HG02885 (cell line): ENCODE measurements around the gene SLC46A2.

Source experiments
- ATAC-seq: cut with Tn5 transposase; IDR thresholded peaks from one replicate; pipeline ENCODE4 v1.9.1; 2021; ENCODE audit warnings: mild to moderate bottlenecking; ENCODE audit not compliant: unreplicated experiment, poor library complexity

Gene SLC46A2

DNA sequence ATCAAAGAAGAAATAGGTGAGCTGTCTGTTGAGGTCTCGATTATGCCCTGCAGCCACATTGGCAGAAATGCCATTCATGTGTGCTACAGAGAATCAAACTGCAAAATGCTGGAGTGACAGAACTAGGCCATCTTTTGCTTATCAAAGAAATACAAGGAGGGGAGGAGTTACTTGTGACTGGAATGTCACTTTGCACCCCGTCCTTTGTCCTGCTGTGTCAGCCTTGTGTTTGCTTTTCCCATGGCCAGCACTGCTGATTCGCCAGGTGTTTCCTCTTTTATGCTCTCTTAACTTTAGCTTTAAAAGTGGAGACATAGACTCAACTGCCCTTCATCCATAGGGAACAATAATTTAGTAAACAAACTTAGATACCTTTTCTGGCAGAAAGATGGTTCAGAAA lies 54.3 kb downstream of the SLC46A2 start:
- ATAC-seq, result no peak

- no peak for ATAC-seq
Observed at GRCh38 chr9:112833081-112833480, 57.6 kb downstream of the SLC46A2 start.

DNA sequence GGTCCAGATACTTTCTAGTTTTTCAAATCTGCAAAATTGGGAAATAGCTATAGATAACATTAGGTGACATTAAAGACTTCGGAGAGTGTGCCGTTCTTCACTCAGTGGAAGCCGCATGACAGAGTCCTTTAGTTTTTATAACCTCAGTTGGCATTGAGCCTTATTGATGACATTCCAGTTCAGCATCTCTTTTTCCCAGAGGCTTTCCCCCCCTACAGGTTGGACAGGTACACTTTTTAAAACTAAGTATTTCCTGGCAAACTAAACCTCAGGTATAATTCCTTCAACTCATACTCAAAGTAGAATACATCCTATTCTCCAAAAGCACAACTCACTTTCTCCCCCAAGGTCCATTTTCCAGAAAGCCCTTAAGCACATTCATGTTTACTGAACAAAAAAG lies 58.7 kb downstream of the SLC46A2 start:
- ATAC-seq, result no peak

DNA sequence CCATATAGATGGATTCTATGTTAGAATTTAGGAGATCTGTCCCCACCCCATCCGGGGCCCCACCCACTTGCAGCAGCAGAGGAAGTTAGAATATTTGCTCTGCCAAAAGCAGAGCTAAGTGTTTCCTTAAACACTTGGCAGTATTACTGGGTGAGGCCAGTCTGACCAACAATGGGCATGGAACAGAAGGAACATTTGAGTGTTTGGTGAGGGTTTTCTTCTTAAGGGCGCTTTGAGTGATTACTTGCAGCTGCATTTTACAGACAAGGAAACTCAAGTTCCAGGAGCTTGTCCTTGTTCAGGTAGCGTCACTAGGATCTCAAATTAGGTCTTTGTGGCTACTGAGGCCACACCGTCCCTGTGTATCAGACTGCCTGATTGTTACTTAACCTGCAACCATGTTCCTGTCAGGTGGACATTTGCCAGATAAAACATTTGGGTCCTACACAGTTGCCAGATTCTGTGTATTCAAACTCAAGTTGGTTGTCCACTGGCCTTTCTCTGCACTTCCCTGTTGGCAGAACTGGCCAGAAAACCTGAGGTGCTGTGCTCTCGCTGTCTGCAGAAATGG lies 59.3 kb downstream of the SLC46A2 start:
- ATAC-seq, result no peak
